GM18873 (cell line): ENCODE results near the gene ESYT2.

Experiments
- ATAC-seq: cut with Tn5 transposase; IDR thresholded peaks from one replicate; pipeline ENCODE4 v1.9.1; 2021; ENCODE audit warnings: mild to moderate bottlenecking, moderate library complexity, moderate number of reproducible peaks; ENCODE audit not compliant: unreplicated experiment, low FRiP score

The ESYT2 gene

DNA sequence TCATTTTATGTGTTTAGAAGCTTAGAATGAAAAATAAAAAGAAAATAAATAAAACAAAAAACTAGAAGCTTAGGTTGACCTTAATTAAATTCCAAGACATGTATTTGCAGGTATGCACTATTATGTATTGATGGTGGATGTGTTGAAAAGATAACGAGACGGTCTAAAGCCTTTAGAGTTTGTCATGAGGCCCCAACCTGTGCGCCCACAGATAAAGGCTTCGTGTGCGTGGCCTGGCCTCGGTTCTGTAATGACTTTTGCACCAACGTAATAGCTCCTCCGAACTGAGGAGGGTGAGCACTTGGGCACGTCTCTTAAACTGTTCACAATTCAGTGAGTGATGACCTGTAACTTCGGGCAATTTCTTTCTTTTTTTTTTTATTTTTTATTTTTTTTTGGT is 81.0 kb downstream of the ESYT2 start:
- no peak for ATAC-seq

- no peak for ATAC-seq
Observed at GRCh38 chr7:158747408-158747807, 81.9 kb downstream of the ESYT2 start.

DNA sequence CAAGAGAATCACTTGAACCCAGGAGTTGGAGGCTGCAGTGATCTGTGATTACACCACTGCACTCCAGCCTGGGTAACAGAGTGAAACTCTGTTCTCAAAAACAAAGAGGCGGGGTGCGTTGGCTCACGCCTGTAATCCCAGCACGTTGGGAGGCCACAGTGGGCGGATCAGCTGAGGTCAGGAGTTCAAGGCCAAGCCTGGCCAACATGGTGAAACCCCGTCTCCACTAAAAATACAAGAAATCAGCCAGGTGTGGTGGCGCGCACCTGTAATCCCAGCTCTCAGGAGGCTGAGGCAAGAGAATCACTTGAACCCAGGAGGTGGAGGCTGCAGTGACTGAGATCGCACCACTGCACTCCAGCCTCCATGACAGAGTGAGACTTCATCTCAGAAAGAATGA is 82.4 kb downstream of the ESYT2 start:
- ATAC-seq: no peak

GRCh38 chr7:158745057-158745715 is 84.1 kb downstream of the ESYT2 start:
- ATAC-seq: no peak

DNA sequence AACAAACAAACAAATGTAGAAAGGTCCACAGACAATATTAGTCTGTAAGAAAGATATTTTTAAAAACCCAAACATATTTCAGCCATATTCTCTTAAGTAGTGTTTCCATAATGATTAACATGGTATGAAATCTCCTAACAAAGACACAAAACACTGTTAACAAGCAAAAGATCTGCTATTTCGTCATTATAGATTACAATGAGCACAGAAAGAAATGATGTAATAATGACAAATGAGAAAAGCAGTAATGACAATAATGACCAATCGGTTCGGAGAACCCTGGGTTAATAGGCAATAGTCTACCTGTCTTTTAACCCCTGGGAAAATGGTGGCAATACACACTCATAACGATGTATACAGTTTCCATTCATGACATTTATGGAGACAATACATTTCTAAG is 85.2 kb downstream of the ESYT2 start:
- no peak for ATAC-seq

GRCh38 chr7:158743219-158743618 is 86.1 kb downstream of the ESYT2 start:
- ATAC-seq: no peak

DNA sequence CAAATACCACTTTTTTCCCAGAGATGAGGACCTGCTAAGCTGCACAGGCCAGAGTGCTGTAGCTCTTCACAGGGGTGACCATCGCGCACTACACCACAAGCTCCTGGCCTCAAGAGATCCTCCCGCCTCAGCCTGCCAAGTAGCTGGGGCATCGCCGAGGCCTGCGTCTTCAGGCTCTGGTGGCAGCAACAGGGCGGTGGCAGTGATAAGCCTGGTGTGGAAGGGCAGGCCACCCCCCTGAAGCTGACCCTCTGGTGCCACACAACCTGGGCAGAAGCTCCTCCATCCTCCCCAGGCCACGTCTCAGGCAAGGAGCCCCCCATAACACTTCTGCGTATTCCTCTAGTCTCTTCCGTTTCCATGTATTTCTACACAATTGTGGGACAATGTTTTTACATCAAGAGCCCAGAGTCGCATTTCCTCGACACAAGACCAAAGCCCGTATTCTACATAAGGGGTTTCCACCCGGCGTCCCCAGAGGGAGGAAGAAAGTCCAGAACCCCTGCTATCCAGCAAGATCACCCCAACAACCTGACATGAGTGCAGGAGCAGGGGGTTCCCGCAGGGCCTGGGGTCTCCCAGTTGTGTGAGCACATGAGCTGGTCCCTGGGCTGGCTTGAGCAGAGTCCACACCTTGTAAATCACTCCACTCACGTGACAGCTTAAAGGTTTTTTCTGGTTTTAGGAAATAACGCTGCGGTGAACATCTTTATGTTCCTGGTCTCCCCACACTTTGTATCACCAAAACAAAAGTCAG is 87.1 kb downstream of the ESYT2 start:
- ATAC-seq: no peak

DNA sequence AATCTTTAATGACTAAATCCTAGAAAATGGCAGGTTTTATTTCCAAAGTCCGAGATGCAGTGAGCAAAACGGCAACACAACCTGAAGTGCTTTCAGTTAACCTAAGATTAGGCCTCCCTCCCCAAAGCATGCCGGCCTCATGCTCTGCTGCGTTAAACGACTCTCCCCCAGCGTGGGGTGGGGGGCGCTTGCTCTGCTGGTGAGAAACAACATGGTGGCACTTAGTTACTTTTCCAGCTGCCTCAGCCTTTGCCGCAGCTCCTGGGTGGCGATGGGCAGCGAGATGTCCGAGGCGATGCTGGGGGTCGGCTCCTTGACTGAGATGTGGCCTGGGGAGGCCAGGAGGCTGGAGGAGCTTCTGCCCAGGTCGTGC is 88.0 kb downstream of the ESYT2 start:
- no peak for ATAC-seq

- no peak for ATAC-seq
Observed at GRCh38 chr7:158740657-158741293, 88.5 kb downstream of the ESYT2 start.

DNA sequence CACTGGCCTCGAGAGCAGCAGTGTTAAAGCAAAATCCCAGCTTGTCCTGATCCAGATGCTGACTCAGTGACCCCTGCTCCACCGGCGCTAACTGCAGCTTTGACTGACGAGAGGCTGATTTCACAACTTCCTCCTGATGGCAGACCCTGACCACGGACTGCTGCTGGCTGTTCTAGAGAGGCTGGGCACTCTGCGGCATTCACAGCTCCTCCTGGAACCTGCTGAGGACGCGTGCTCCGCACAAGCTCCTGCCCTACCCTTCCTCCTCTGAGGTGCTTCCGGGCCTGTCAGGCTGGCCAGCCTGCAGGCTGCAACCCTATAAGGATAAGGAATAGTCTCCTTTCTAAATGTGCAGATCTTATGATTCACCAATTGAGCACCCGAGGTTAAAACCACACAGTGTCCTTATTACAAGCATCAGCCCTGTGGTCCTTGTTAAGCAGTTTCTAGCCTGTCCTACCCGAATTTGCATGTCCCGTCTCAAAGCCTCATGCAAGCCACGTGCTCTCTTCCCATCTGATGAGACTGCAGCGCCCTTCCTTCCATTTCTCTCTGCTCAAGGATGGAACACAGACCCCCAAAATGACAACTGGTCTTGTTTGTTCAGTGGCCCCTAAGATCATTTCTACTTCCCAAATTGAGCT is 89.2 kb downstream of the ESYT2 start:
- no peak for ATAC-seq

DNA sequence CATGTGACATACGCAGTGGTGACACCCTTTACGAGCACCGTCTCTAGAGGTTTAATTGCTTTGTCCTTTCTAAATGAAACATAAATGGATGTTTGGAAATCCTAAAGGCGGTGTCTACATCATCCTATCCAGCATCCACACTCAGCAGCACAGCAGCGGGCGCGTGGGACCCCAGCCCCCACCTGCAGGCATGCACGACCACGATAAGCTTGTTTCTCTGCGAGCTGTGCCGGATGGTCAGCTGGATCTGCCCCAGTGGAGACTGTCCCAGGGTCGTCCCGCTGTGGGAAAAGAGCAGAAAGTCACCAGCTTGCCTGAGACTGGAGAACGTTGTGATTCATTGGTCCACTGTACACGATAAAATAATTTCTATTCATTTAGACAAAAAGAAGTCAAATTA is 90.5 kb downstream of the ESYT2 start:
- no peak for ATAC-seq

DNA sequence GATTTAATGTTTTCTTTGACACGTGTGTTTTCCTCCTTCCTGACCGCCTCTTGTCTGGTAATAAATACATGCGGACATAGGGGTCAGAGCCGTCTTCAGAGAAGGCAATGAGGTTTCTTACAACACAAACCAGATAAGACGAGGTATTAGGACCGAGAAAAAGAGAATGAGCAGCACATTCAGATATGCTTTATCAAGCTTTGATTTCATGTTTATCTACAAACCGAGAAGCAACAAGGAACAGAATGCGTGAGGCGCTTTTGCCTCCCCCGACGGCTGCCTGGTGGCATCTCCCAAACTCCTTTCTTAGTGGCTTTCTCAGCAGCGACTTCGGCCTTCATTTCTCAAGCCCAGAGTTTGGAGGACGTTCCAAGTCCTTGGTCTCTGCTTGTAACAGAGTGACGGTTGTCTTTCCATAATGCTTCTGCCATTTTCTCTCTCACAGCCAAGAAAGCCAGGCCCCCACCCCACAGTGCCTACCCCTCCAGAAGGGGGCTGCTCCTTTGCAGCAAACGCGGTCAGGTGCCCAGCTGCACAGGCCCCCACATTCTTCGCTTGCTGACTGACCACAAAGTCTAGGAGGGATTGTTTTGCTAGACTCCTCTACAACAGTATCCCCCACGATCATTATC is 92.1 kb downstream of the ESYT2 start:
- ATAC-seq: no peak

GRCh38 chr7:158735935-158736334 is 93.4 kb downstream of the ESYT2 start:
- ATAC-seq: no peak

DNA sequence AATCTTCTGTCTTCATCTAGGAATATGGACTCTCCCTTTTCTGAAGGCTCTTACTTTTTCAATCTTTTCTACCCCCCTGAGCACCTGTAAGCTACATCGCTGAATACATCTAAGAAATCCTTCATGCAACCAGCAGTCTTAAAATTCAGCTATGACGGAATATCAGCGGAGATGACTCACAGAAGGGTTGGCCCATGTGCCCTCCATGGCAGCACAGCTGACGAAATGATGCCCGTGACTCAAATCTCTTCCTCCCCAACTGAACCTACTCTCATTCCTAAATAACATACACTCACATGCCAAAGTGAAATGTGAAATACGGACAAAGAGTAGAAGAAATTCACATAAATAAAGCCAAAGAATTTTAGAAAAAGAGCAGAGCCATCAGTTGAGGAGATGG is 94.4 kb downstream of the ESYT2 start:
- ATAC-seq: no peak

DNA sequence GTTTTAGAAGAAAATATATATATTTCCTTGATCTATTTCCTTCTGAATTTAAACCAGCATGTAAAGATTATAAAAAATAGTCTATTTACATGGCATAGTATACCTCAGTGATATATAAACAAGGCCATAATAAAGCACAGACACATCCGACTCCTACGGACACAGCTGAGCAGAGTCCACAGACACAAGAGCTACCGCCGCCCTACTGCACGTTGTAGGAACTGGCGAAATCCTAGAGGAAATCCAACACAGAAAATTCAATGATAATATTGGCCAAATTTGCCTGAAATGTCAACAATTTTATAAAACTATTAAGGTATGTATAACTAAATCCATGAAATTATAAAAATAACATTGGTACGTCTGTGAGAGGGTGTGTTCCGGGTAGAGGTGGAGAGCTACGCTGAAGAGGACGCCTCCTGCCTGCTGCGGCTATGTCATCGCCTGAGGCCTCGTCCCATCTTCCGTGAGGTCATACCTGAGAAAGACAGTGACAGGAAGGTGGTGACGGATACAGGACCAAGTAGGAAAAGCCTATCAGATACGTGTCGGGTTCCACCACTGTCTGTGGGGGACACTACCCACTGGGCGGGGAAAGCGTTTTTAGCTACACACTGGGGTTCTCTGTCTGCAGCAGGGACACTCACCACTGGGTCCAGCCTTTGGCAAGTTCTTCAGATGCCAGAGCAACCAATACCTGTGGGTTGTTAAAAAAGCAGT is 95.4 kb downstream of the ESYT2 start:
- no peak for ATAC-seq

DNA sequence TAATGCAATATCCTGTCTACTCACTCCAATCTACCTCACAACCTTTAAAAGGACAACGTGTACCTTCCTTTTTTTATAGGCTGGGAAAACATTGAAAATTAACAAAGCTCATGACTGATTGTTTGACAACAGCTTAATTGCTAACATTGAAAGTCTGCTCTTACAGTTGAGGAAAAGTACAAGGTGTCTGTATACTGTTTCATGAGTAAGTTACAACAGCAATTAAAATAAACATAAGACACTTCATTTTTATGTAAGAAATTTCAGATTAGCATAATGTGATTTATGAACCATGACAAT is 96.1 kb downstream of the ESYT2 start:
- no peak for ATAC-seq

DNA sequence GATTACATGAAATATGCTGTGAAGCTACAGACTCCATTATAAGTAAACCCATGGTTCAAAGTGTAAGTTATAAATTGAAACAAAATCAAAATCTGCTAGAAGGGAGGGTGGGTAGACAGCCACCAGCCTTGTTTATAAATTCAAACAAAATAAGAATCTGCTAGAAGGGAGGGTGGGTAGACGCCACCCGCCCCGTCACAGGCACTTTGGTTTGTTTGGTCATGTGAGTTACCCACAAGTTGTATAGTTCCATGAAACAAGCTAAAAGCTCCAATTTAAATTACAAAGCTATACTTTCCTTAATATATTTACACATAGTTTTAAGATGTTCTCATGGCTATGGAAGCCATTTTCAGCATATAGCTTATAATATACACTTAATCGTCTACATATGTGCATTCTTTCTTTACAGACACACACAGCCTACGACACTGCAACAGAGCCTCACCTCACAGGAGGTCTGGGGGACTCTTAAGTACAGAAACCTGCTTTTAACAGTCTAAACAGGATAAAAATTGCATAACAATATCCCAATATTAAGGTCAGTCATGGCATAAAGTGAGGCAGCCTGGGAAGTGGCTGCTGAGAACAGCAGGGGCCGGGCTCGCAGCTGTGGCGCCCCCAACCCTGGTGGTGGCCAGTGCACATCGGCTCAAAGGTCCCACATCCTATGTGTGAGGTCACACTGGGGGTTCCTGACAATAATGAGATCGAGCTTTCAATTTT is 96.7 kb downstream of the ESYT2 start:
- ATAC-seq: no peak

DNA sequence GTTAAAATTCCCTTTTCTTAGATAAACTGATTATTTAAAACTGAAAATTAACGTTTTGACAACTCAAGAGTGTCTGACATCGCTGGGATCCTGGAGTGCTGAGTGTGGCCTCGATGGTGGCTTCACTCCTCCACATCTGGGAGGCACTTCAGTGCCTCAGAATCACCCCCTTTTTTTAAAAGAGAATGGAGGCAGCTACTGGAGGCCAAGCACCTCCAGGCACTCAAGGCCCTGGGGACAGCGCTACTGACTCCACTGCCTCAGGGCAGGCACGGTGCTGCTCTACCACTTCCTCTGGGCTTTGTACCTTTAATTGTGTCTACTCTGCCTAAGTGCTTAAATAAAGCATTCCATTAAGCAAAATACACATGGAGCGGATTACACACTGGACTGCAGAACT is 97.5 kb downstream of the ESYT2 start:
- no peak for ATAC-seq

- no peak for ATAC-seq
Observed at GRCh38 chr7:158730383-158731346, 98.6 kb downstream of the ESYT2 start.
